KOPT-K1 (cell line): Measurements from ENCODE around the gene FNDC11.
"Not testable (repeated sequence)": the region's sequence is repeated elsewhere in the genome, so short reads cannot be mapped to it uniquely, and the experiment has no call there.

Experiments used
- H3K27ac ChIP-seq: fragments of 200-600 bp; sonication (generic); 2 replicates; pipeline ENCODE4 v1.5.1; 2016; ENCODE audit warnings: antibody characterized with exemption, mild to moderate bottlenecking, low read depth, low read length; ENCODE audit not compliant: poor library complexity, severe bottlenecking
- H3K36me3 ChIP-seq: fragments of 200-600 bp; sonication (generic); 2 replicates; pipeline ENCODE4 v1.5.1; 2017; ENCODE audit warnings: antibody characterized with exemption, mild to moderate bottlenecking, low read length, moderate library complexity; ENCODE audit not compliant: insufficient read depth
- H3K9me3 ChIP-seq: fragments of 200-600 bp; sonication (generic); 2 replicates; pipeline ENCODE4 v1.5.1; 2017; ENCODE audit warnings: antibody characterized with exemption, low read length, mild to moderate bottlenecking; ENCODE audit not compliant: insufficient read depth, poor library complexity, severe bottlenecking

Gene FNDC11, protein sequence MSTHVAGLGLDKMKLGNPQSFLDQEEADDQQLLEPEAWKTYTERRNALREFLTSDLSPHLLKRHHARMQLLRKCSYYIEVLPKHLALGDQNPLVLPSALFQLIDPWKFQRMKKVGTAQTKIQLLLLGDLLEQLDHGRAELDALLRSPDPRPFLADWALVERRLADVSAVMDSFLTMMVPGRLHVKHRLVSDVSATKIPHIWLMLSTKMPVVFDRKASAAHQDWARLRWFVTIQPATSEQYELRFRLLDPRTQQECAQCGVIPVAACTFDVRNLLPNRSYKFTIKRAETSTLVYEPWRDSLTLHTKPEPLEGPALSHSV

GRCh38 chr20:63553933-63554290, at the start of gene FNDC11:
TSS of gene FNDC11 (plus strand) at chr20:63554159. CDS start at chr20:63555664, 1,505 bp downstream.
- Histone ChIP-seq H3K9me3 (no peaks in the 10 kb centered on the region), H3K36me3 (no peaks in the 10 kb centered on the region), H3K27ac (peak within 1 kb of the TSS; percentile 37)

- peaks cover 17% of the 10 kb centered on the region for H3K9me3 ChIP-seq
- H3K36me3 ChIP-seq, result no peaks in the 10 kb centered on the region
- no peak overlapping the region for H3K27ac ChIP-seq
Observed at GRCh38 chr20:63504642-63505041, 49.3 kb upstream of the FNDC11 start.

GRCh38 chr20:63505281-63505680, 48.7 kb upstream of the FNDC11 start:
- H3K27ac ChIP-seq, result no peak overlapping the region
- peaks cover 17% of the 10 kb centered on the region for H3K9me3 ChIP-seq
- no peaks in the 10 kb centered on the region for H3K36me3 ChIP-seq

- H3K36me3 ChIP-seq, result no peaks in the 10 kb centered on the region
- no peak overlapping the region for H3K27ac ChIP-seq
- H3K9me3 ChIP-seq, result peaks cover 17% of the 10 kb centered on the region
Observed at GRCh38 chr20:63505723-63506122, 48.2 kb upstream of the FNDC11 start.

- Histone ChIP-seq H3K36me3 (no peaks in the 10 kb centered on the region), H3K27ac (no peak overlapping the region), H3K9me3 (peaks cover 17% of the 10 kb centered on the region)
Observed at GRCh38 chr20:63507083-63507743, 46.7 kb upstream of the FNDC11 start.

DNA sequence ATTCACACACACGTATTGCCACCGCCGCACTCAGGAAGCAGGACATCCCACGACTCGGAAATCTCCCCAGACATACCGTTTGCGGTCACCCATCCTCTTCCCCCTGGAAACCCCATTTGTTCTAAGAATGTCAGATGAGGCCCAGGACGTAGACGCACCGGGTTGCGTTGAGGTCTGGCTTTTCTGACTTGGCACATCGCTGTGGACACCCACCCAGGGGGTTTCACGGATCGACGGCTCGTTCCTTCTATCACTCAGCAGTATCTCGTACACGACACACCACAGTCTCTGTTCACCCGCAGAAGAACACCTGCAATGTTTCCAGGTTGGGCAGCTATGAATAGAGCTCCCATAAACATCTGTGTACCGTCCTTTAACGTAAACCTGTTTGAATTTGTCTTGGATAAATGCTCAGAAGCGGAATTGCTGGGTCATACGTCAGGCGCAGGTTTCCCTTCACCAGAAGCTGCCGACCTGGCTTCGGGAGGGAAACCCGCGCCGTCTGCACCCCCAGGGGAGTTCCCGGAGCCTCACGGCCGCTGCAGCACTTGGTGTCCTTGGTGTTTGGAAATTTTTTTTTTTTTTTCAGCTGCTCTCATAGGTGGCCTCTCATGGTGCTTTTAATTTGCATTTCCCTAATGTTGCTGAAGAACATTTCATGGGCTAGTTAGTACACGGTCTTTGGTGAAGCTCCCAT, 45.7 kb upstream of the FNDC11 start:
- H3K27ac ChIP-seq, result no peak overlapping the region
- no peaks in the 10 kb centered on the region for H3K36me3 ChIP-seq
- peaks cover 19% of the 10 kb centered on the region for H3K9me3 ChIP-seq

- Histone ChIP-seq H3K9me3 (peaks cover 20% of the 10 kb centered on the region), H3K27ac (no peak overlapping the region), H3K36me3 (no peaks in the 10 kb centered on the region)
Observed at GRCh38 chr20:63509088-63509564, 44.8 kb upstream of the FNDC11 start.

DNA sequence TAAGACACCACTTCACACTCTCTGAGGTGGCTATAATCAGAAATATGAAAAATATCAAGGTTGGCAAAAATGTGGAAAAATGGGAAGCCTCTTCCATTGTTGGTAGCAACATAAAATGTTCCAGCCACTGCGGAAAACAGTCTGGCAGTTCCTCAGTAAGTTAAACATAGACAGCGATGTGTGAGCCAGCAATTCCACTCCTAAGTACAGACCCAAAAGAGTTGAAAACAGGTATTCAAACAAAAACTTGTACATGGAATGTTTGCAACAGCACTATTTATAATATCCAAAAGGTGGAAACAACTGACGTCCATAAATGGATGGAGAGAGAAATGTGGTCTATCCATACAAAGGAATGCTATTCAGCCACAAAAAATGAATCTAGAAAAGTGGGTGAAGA, 40.8 kb upstream of the FNDC11 start:
- Histone ChIP-seq H3K27ac (no peak overlapping the region), H3K36me3 (no peaks in the 10 kb centered on the region), H3K9me3 (peaks cover 11% of the 10 kb centered on the region)

- H3K36me3 ChIP-seq, H3K27ac ChIP-seq: not testable (repeated sequence)
- peaks cover 11% of the 10 kb centered on the region for H3K9me3 ChIP-seq
Observed at GRCh38 chr20:63514520-63514919, 39.4 kb upstream of the FNDC11 start.

DNA sequence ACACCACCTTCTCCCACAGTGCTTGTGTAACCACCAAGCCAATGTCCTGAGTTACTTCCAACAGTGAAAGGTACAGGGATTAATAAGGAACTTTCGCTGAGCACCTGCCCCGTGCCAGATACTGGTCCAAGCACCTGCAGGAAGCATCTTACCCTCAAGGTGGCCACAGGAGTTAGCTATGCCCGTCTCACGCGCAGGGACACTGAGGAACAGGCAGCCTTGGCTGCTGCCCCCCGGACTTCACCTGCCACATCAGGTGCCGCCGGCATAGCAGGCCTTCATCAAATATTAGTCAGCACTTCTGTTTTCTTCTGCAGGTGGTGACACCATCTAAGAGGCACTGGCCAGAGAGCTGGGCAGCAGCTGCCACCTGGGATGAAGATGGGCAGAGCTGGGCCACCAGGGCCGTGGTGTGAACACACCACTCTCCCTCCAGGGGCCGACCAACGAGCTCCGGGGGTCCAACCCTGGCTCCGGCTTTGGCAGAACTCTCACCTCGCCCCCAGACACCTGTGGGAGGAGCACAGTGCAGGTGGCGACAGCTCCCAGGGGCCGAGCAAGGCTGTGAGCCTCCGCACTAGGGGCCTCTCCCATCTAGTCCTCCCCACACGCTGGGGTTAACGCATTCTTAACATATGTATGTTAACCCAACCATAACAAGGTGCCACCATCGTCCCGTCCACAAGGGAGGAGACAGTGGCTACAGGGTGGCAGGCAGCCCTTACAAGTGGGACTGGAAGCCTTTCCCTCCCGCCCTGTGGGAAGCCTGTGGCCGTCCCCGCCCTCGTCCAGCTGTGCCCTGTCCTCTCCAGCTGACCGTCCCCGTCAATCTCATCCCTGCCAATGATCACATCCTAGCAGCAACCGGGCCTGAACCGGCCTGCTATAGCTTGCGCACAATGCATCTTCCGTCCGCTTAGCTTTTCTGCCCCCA, 36.3 kb upstream of the FNDC11 start:
- Histone ChIP-seq H3K27ac (no peak overlapping the region), H3K9me3 (peaks cover 11% of the 10 kb centered on the region)

DNA sequence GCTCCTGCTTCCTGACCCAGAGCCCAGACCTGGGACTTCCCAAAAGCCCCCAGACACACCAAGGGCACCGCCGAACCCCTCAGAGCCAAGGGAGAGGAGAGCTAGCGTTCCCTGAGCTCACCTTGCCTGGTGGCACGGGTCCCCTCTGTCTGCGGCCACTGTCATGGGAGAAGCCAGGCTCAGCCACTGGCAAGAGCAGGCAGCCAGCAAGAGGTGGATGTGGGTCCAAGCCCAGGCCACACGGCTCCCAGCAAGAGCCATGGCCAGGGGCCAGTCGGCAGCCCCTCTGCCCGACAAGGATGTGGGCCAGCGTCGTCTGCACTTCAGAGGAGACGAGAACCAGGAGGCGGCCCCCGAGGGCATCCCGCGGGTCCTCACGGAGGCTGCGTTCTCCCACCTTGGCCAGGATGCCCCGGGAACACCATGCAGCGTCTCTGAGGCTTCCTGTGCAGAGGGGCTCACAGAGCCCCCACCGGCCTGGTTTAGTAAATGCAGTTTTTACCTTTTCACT, 35.6 kb upstream of the FNDC11 start:
- no peaks in the 10 kb centered on the region; the same call in 1 of the 2 replicates for H3K36me3 ChIP-seq
- peaks cover 7% of the 10 kb centered on the region for H3K9me3 ChIP-seq
- no peak overlapping the region for H3K27ac ChIP-seq

More for the DNA sequence above, 36.3 kb upstream of the FNDC11 start:
- no peaks in the 10 kb centered on the region for H3K36me3 ChIP-seq

DNA sequence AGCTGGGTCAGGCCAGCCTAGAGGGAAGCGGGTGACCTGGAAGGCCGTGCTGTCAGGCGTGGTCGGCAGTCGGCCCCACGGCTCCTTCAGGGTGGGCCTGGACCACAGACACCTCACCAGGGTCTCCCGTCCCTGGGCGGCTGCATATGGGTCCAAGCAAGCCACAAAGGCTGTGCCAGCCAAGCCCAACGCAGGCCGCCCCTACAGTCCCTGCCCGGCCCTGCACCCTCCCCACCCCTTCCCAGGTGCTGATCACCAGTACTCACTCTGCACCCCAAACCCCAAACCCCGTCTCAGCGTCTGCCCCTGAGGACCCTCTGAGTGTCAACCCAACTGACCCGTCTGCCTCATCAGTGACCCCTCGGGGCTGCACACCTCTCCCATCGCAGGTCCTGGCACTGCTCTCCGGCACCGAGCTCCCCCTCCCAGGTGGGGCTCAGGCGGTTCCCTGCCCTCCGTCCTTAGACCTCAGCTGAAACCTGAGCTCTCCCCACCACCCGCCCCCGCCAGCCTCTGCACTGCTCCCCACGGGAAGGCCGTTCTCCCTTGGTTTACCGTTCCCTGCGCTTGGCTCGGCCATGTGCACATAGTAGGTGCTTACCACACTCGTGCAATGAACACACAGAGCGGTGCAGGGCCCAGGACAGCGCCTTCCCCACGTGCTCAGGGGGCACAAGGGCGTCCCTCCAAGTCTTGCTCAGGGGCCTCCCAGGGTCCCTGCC, 34.9 kb upstream of the FNDC11 start:
- H3K36me3 ChIP-seq, result no peaks in the 10 kb centered on the region; the same call in 1 of the 2 replicates
- H3K9me3 ChIP-seq, result peaks cover 5% of the 10 kb centered on the region
- no peak overlapping the region for H3K27ac ChIP-seq

DNA sequence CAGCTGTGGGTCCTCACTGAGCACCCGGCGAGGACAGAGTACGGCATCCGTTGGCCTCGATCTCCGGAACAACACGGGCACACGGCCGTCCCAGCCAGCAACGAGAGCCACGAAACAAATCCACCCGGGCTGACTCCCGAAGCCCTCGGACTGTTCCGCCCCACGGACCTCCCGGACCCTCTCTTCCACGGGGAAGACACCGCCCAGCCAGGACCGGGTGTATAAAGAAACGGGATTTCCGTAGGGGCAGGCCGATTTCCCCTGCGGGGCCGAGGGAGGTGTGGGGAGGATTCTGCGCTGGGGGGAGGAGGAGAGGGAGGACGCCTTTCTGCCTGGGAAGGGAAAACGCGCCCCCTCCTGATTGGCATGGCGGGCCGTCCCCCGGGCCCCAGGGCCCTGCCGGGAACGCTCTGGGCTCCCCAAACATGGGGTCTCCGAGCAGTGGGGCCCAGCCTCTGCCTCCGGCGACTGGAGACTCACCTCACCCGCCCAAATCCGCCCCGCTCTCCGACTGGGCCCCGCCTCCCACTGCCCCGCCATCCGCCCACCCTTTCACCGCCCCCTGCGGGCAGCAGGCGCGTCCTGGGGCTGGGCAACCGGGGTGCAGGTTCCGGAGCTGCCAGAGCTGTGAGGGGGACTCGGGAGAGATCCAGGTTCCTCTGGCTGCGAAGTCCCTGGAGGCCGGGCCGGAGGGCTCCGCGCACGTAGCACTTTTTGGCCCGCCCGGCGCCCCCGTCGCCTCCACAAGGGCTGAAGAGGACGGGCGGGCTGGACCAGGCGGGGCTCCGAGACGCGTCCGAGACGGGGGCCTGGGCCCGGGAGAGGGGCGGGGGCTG, 34.1 kb upstream of the FNDC11 start:
- Histone ChIP-seq H3K27ac (no peak overlapping the region), H3K9me3 (no peaks in the 10 kb centered on the region), H3K36me3 (no peaks in the 10 kb centered on the region; the same call in 1 of the 2 replicates)
